K562 (cell line): ENCODE results near the gene OTOGL. TPM values are rescaled to one million over a fixed set of nuclear protein-coding genes. Genes with fewer than 3 reads are reported as not detected.

Source experiments
- ATAC-seq: fragments of 200-7000 bp; cut with Tn5 transposase; 3 replicates; pipeline ENCODE4 v1.9.1; 2020; ENCODE audit warnings: moderate library complexity
- BruUV-seq: library from RNA; stranded (reverse); fragments of 400-500 nt; replicated peaks from 2 replicates; lab custom pipeline; 2021; lab: Mats Ljungman, UMichigan
- CTCF ChIA-PET: fragments of 300-600 bp; formaldehyde crosslinking; extraction: SDS; loops from one replicate; lab custom pipeline; 2021; ENCODE audit warnings: low intra/inter-chr PET ratio; lab: Yijun Ruan, JAX
- POLR2A ChIA-PET: fragments of 300-600, 350-650 bp; sonication (Branson Sonifier 250); formaldehyde crosslinking; extraction: SDS; loops from one replicate; lab custom pipeline; 2021; ENCODE audit warnings: antibody characterized with exemption, inconsistent platforms; lab: Yijun Ruan, JAX
- DNase-seq, 4 experiments: peaks; one replicate each; pipeline versions ENCODE4 v3.0.0 to v3.0.0-alpha.2; 2011 to 2018; ENCODE audit warnings: low spot score in 3 of 4, mixed read lengths in 3 of 4; ENCODE audit errors: extremely low read depth in 1 of 4
- FAIRE-seq: peaks from 2 replicates; lab custom pipeline; 2011; peaks lifted over from hg19 to GRCh38; lab: Jason Lieb, UNC
- H2AFZ ChIP-seq: 2 replicates; pipeline ENCODE4 v1.6.0; 2011; ENCODE audit warnings: low read depth, low read length, control low read depth, inconsistent platforms
- H3K27ac ChIP-seq: fragments of 200-600 bp; 3 replicates; pipeline ENCODE4 v1.8.0; 2011; ENCODE audit warnings: low read depth, mild to moderate bottlenecking, control low read depth, inconsistent platforms, low read length, moderate library complexity, mixed read lengths; ENCODE audit errors: extremely low read depth
- H3K27me3 ChIP-seq, 2 experiments: fragments of 300-600 bp in 1 of 2; 2 replicates in 1 of 2; 3 replicates in 1 of 2; pipeline versions ENCODE4 v1.6.0 to v1.8.0; 2011; ENCODE audit warnings: inconsistent platforms in 2 of 2, low read length in 2 of 2, mild to moderate bottlenecking in 1 of 2, mixed read lengths in 1 of 2, moderate library complexity in 1 of 2; ENCODE audit not compliant: control insufficient read depth in 2 of 2, insufficient read depth in 2 of 2
- H3K36me3 ChIP-seq: fragments of 300-600 bp; 3 replicates; pipeline ENCODE4 v1.8.0; 2011; ENCODE audit warnings: mild to moderate bottlenecking, low read length, inconsistent platforms; ENCODE audit not compliant: control insufficient read depth, insufficient read depth
- H3K4me1 ChIP-seq, 2 experiments: fragments of 200-600 bp in 1 of 2; replicated peaks in 1 of 2; 2 replicates in 1 of 2; 3 replicates in 1 of 2; pipeline versions ENCODE4 v1.5.1 to v1.8.0; 2011; ENCODE audit warnings: inconsistent platforms in 2 of 2, low read length in 2 of 2, mild to moderate bottlenecking in 1 of 2, mixed read lengths in 1 of 2, moderate library complexity in 1 of 2; ENCODE audit not compliant: control insufficient read depth in 2 of 2, insufficient read depth in 2 of 2
- H3K4me2 ChIP-seq: 2 replicates; pipeline ENCODE4 v1.6.1; 2011; ENCODE audit warnings: low read length, control low read depth, inconsistent platforms, mixed read lengths; ENCODE audit not compliant: insufficient read depth
- H3K4me3 ChIP-seq: fragments of 200-600 bp; sonication (generic), shearing (Covaris generic); 2 replicates; pipeline ENCODE4 v1.5.1; 2016; ENCODE audit warnings: control low read depth, inconsistent platforms
- H3K79me2 ChIP-seq: fragments of 200-600 bp; 3 replicates; pipeline ENCODE4 v1.8.0; 2011; ENCODE audit warnings: low read length, inconsistent platforms; ENCODE audit not compliant: control insufficient read depth, insufficient read depth
- H3K9ac ChIP-seq, 2 experiments: 2 replicates each; pipeline versions ENCODE4 v1.6.0 to v1.6.1; 2011; ENCODE audit warnings: low read depth in 2 of 2, low read length in 2 of 2, control low read depth in 1 of 2, inconsistent platforms in 1 of 2, mild to moderate bottlenecking in 1 of 2, mixed read lengths in 1 of 2; ENCODE audit not compliant: insufficient read depth in 1 of 2
- H3K9me1 ChIP-seq: one replicate; pipeline ENCODE4 v1.6.0; 2011; ENCODE audit warnings: inconsistent platforms, mild to moderate bottlenecking, low read length, moderate library complexity; ENCODE audit not compliant: control insufficient read depth, insufficient read depth
- H3K9me3 ChIP-seq: replicated peaks from 2 replicates; pipeline ENCODE4 v1.5.1; 2011; ENCODE audit warnings: low read depth, low read length, inconsistent platforms; ENCODE audit not compliant: control insufficient read depth, insufficient read depth
- H4K20me1 ChIP-seq: replicated peaks from 2 replicates; pipeline ENCODE4 v1.6.1; 2011; ENCODE audit warnings: low read length, inconsistent platforms, mixed read lengths; ENCODE audit not compliant: control insufficient read depth, insufficient read depth
- CEBPB ChIP-seq: fragments of 450-650 bp; IDR thresholded peaks from 2 replicates; pipeline ENCODE4 v1.6.1; 2016; ENCODE audit warnings: missing genetic modification characterization, missing compliant biosample characterization
- COPS2 ChIP-seq: fragments of 450-650 bp; conservative IDR thresholded peaks from 2 replicates; pipeline ENCODE4 v1.6.1; 2016; ENCODE audit warnings: mild to moderate bottlenecking, moderate library complexity
- ETV5 ChIP-seq: sonication (generic); formaldehyde crosslinking; IDR thresholded peaks from 2 replicates; pipeline ENCODE4 v1.4.0; 2020; ENCODE audit warnings: low read depth, mild to moderate bottlenecking, missing genetic modification reagents
- FUS ChIP-seq: fragments of 200-400 bp; formaldehyde crosslinking; optimal IDR thresholded peaks from 2 replicates; pipeline ENCODE3; 2017; ENCODE audit warnings: low read depth, low read length
- GATA2 ChIP-seq: sonication (generic); formaldehyde crosslinking; IDR thresholded peaks from 2 replicates; pipeline ENCODE4 v1.4.0; 2020; ENCODE audit warnings: mild to moderate bottlenecking, missing genetic modification reagents
- HNRNPUL1 ChIP-seq: fragments of 200-400 bp; formaldehyde crosslinking; IDR thresholded peaks from 2 replicates; pipeline ENCODE4 v1.6.1; 2017; ENCODE audit warnings: low read length
- KAT7 ChIP-seq: sonication (generic); formaldehyde crosslinking; IDR thresholded peaks from 2 replicates; pipeline ENCODE4 v1.8.0; 2022; ENCODE audit warnings: missing genetic modification reagents, mild to moderate bottlenecking, borderline replicate concordance
- KHSRP ChIP-seq: fragments of 450-650 bp; IDR thresholded peaks from 2 replicates; pipeline ENCODE4 v1.6.1; 2017
- L3MBTL2 ChIP-seq: fragments of 450-650 bp; IDR thresholded peaks from 2 replicates; pipeline ENCODE4 v1.6.1; 2016; ENCODE audit warnings: mild to moderate bottlenecking, moderate library complexity
- LARP7 ChIP-seq: fragments of 450-650 bp; IDR thresholded peaks from 2 replicates; pipeline ENCODE4 v1.6.1; 2016
- LCOR ChIP-seq: sonication (generic); formaldehyde crosslinking; IDR thresholded peaks from 2 replicates; pipeline ENCODE4 v1.8.0; 2022; ENCODE audit warnings: mild to moderate bottlenecking, missing genetic modification reagents
- PML ChIP-seq: IDR thresholded peaks from 2 replicates; pipeline ENCODE4 v1.6.1; 2012; ENCODE audit warnings: low read length, inconsistent platforms
- PURB ChIP-seq: sonication (generic); formaldehyde crosslinking; IDR thresholded peaks from 2 replicates; pipeline ENCODE4 v1.9.0; 2021; ENCODE audit warnings: low read depth, mild to moderate bottlenecking, missing genetic modification reagents
- RBBP5 ChIP-seq: fragments of 200-600 bp; sonication (generic); IDR thresholded peaks from 2 replicates; pipeline ENCODE4 v1.6.1; 2012; ENCODE audit warnings: borderline replicate concordance, mild to moderate bottlenecking, low read length, control low read depth, inconsistent platforms; ENCODE audit not compliant: insufficient read depth, poor library complexity, severe bottlenecking
- U2AF1 ChIP-seq: fragments of 200-400 bp; formaldehyde crosslinking; optimal IDR thresholded peaks from 2 replicates; pipeline ENCODE3; 2017; ENCODE audit warnings: mild to moderate bottlenecking, low read depth, low read length, moderate library complexity
- ZBED1 ChIP-seq: IDR thresholded peaks from 2 replicates; pipeline ENCODE4 v1.6.1; 2014
- ZFP30 ChIP-seq: fragments of 250-450 bp; sonication (Bioruptor Pico); IDR thresholded peaks from 2 replicates; pipeline ENCODE4 v1.8.0; 2022; ENCODE audit warnings: moderate library complexity, mild to moderate bottlenecking, inconsistent platforms, borderline replicate concordance
- in situ Hi-C: fragments of 300-500 bp; cut with MboI; formaldehyde crosslinking; loops from 4 replicates; pipeline ENCODE4 v1.15.0; 2018; ENCODE audit warnings: inconsistent platforms, mixed read lengths
- intact Hi-C: fragments of 100-400 bp; cut with micrococcal nuclease; formaldehyde crosslinking; loops from 2 replicates; pipeline ENCODE4 v1.14.2; 2022
- polyA plus RNA-seq, 8 experiments: library from polyadenylated mRNA; depleted of rRNA in 4 of 8; stranded (reverse) in 5 of 8; unstranded in 3 of 8; fragments of >200 nt; fragmentation: Nextera tagmentation in 2 of 8; fragmentation: Illumina TruSeq in 1 of 8; extraction: Ambion mirVana in 2 of 8; extraction: Trizol in 1 of 8; gene quantifications; 2 replicates each; pipeline versions ENCODE4 v1.2.1 to v1.2.3, GENCODE V29; 2011 to 2014; ENCODE audit warnings: inconsistent platforms in 1 of 8, missing spikeins in 1 of 8
- total RNA-seq, 7 experiments: library from RNA; depleted of rRNA in 6 of 7; stranded (reverse); fragments of >200 nt in 6 of 7; fragmentation: Illumina TruSeq in 2 of 7; extraction: Trizol in 2 of 7; gene quantifications; 2 replicates each; pipeline versions ENCODE4 v1.2.1 to v1.2.3, GENCODE V29; 2011 to 2021; ENCODE audit warnings: low replicate concordance in 1 of 7
- TF ChIP-seq, protein P1 (sequence below): fragments of 450-650 bp; formaldehyde crosslinking; IDR thresholded peaks from 2 replicates; pipeline ENCODE4 v1.4.0; 2020; ENCODE audit warnings: mild to moderate bottlenecking, moderate library complexity
- TF ChIP-seq, protein P2 (sequence below): fragments of 450-650 bp; IDR thresholded peaks from 2 replicates; pipeline ENCODE4 v1.6.1; 2016; ENCODE audit warnings: mild to moderate bottlenecking
- TF ChIP-seq, protein P3 (sequence below): sonication (generic); formaldehyde crosslinking; IDR thresholded peaks from 2 replicates; pipeline ENCODE4 v1.9.0; 2022; ENCODE audit warnings: mild to moderate bottlenecking, missing genetic modification reagents

Gene OTOGL
- total and polyA plus RNA-seq, 9 of the 15 experiments (the other 6 are each of a cell fraction or from before 2014, with no cell fraction given) = 0.02 to 0.03 TPM; not detected in 7

DNA sequence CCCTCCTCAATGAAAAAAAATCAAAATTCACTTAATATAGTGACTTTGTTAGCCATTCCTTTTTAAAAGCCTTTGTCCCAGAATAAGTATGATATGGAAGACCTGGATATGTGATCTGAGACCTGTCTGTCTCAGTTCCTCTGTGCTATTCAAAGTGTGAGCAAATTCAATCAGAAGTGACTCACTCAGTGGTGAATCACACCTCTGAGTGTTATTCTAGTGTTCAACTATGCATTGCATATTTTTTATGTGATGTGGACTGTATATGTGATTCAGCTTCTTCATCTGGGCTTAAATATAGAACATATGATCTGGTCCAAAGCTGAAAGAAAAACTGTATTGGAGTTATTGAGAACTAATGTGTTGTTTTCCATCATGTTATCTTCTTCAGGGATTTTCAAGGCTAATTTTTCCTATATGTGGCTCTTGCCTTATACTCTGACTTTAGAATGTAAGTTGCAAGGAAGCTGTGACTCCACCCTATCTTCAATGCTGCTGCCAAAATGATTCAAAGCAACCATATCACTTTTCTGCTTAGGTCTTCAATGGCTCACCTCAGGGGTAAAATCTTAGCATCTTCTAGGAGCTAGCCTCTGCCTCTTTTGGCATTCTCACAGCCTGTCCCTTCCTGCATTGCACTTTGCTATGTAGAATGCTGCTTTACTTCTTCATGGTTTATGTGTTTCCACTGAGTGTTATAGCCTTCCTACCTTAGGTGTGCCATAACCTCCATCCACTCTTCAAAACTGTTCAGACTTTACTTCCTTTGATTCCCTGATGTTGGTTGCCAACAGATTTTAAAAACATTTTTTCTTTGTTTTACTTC, 169.8 kb downstream of the OTOGL start:
- no peak for DNase-seq
- ChIA-PET CTCF (interaction anchor here (0.6 to 1.4 kb wide), 3 partner anchors 536 to 714 kb away, joined by 3 to 4 read pairs (median 4); no protein-coding TSS in a partner anchor), POLR2A (no interaction called here)
- Histone ChIP-seq H3K9me3 (no peaks in the 10 kb centered on the region), H3K36me3 (no peaks in the 10 kb centered on the region), H3K4me1 (no peaks in the 10 kb centered on the region), H3K27ac (no peak overlapping the region), H2AFZ (no peak overlapping the region), H3K27me3 (no peaks in the 10 kb centered on the region), H3K9ac (no peak overlapping the region), H3K4me3 (no peak overlapping the region), H3K9me1 (no peaks in the 10 kb centered on the region), H3K79me2 (no peaks in the 10 kb centered on the region), H3K4me2 (no peak overlapping the region), H4K20me1 (no peaks in the 10 kb centered on the region)
- ATAC-seq = no peak
- no TSS peak for BruUV-seq
- in situ Hi-C loops (no loop called here), intact Hi-C loops (no loop called here)
- no peak for TF ChIP-seq KAT7
- no peak for TF ChIP-seq CEBPB (tag)
- TF ChIP-seq PML = no peak
- no peak for TF ChIP-seq FUS
- no peak for TF ChIP-seq U2AF1
- TF ChIP-seq KHSRP = no peak
- TF ChIP-seq RBBP5 = no peak
- TF ChIP-seq, protein P1, sequence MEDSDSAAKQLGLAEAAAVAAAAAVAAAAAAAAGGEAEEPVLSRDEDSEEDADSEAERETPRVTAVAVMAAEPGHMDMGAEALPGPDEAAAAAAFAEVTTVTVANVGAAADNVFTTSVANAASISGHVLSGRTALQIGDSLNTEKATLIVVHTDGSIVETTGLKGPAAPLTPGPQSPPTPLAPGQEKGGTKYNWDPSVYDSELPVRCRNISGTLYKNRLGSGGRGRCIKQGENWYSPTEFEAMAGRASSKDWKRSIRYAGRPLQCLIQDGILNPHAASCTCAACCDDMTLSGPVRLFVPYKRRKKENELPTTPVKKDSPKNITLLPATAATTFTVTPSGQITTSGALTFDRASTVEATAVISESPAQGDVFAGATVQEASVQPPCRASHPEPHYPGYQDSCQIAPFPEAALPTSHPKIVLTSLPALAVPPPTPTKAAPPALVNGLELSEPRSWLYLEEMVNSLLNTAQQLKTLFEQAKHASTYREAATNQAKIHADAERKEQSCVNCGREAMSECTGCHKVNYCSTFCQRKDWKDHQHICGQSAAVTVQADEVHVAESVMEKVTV (CRISPR knock-in tag) = no peak
- no peak for TF ChIP-seq ZBED1
- no peak for TF ChIP-seq LARP7
- TF ChIP-seq, protein P2, sequence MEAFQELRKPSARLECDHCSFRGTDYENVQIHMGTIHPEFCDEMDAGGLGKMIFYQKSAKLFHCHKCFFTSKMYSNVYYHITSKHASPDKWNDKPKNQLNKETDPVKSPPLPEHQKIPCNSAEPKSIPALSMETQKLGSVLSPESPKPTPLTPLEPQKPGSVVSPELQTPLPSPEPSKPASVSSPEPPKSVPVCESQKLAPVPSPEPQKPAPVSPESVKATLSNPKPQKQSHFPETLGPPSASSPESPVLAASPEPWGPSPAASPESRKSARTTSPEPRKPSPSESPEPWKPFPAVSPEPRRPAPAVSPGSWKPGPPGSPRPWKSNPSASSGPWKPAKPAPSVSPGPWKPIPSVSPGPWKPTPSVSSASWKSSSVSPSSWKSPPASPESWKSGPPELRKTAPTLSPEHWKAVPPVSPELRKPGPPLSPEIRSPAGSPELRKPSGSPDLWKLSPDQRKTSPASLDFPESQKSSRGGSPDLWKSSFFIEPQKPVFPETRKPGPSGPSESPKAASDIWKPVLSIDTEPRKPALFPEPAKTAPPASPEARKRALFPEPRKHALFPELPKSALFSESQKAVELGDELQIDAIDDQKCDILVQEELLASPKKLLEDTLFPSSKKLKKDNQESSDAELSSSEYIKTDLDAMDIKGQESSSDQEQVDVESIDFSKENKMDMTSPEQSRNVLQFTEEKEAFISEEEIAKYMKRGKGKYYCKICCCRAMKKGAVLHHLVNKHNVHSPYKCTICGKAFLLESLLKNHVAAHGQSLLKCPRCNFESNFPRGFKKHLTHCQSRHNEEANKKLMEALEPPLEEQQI = no peak
- TF ChIP-seq LCOR (CRISPR knock-in tag) = no peak
- TF ChIP-seq PURB (CRISPR knock-in tag) = no peak
- TF ChIP-seq, protein P3, sequence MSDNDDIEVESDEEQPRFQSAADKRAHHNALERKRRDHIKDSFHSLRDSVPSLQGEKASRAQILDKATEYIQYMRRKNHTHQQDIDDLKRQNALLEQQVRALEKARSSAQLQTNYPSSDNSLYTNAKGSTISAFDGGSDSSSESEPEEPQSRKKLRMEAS (CRISPR knock-in tag) = no peak
- TF ChIP-seq GATA2 = no peak
- no peak for TF ChIP-seq L3MBTL2
- TF ChIP-seq HNRNPUL1 = no peak
- TF ChIP-seq ZFP30 = no peak
- TF ChIP-seq ETV5 (CRISPR knock-in tag) = no peak
- TF ChIP-seq COPS2 = no peak
- no peak for FAIRE-seq
